ENCODE data around the gene TRMU.
"Not testable (repeated sequence)": the region's sequence is repeated elsewhere in the genome, so short reads cannot be mapped to it uniquely, and the experiment has no call there.

The TRMU gene

GRCh38 chr22:46391486-46392136 is 56.1 kb downstream of the TRMU start:
- Histone ChIP-seq H3K36me3 (ENCODE audit: control insufficient read depth, insufficient read depth, low read length) (peaks cover 9% of the 10 kb centered on the region), H3K27me3 (ENCODE audit: control insufficient read depth, insufficient read depth, low read length) (no peaks in the 10 kb centered on the region), H3K4me1 (ENCODE audit: control insufficient read depth, insufficient read depth, low read length) (no peaks in the 10 kb centered on the region), H3K4me3 (ENCODE audit: low read depth, low read length) (no peak overlapping the region), H3K9me3 (ENCODE audit: control insufficient read depth, insufficient read depth, low read length) (no peaks in the 10 kb centered on the region), H3K9ac (ENCODE audit: low read depth, low read length) (no peak overlapping the region)

GRCh38 chr22:46392137-46392844 is 56.8 kb downstream of the TRMU start:
- no peaks in the 10 kb centered on the region for H3K9me3 ChIP-seq (ENCODE audit: control insufficient read depth, insufficient read depth, low read length)
- no peak overlapping the region for H3K9ac ChIP-seq (ENCODE audit: low read depth, low read length)
- no peak overlapping the region for H3K4me3 ChIP-seq (ENCODE audit: low read depth, low read length)
- no peaks in the 10 kb centered on the region for H3K4me1 ChIP-seq (ENCODE audit: control insufficient read depth, insufficient read depth, low read length)
- H3K36me3 ChIP-seq (ENCODE audit: control insufficient read depth, insufficient read depth, low read length): peaks cover 9% of the 10 kb centered on the region
- H3K27me3 ChIP-seq (ENCODE audit: control insufficient read depth, insufficient read depth, low read length): no peaks in the 10 kb centered on the region

GRCh38 chr22:46393873-46394272 is 58.4 kb downstream of the TRMU start:
- Histone ChIP-seq H3K4me1 (ENCODE audit: control insufficient read depth, insufficient read depth, low read length) (no peaks in the 10 kb centered on the region), H3K9me3 (ENCODE audit: control insufficient read depth, insufficient read depth, low read length) (no peaks in the 10 kb centered on the region), H3K27me3 (ENCODE audit: control insufficient read depth, insufficient read depth, low read length) (no peaks in the 10 kb centered on the region), H3K9ac (ENCODE audit: low read depth, low read length) (no peak overlapping the region), H3K4me3 (ENCODE audit: low read depth, low read length) (no peak overlapping the region), H3K36me3 (ENCODE audit: control insufficient read depth, insufficient read depth, low read length) (peaks cover 13% of the 10 kb centered on the region)

GRCh38 chr22:46394622-46395021 is 59.1 kb downstream of the TRMU start:
- H3K27me3 ChIP-seq (ENCODE audit: control insufficient read depth, insufficient read depth, low read length): no peaks in the 10 kb centered on the region
- H3K4me1 ChIP-seq (ENCODE audit: control insufficient read depth, insufficient read depth, low read length): no peaks in the 10 kb centered on the region
- H3K36me3 ChIP-seq (ENCODE audit: control insufficient read depth, insufficient read depth, low read length): peaks cover 13% of the 10 kb centered on the region
- no peaks in the 10 kb centered on the region for H3K9me3 ChIP-seq (ENCODE audit: control insufficient read depth, insufficient read depth, low read length)
- no peak overlapping the region for H3K4me3 ChIP-seq (ENCODE audit: low read depth, low read length)
- no peak overlapping the region for H3K9ac ChIP-seq (ENCODE audit: low read depth, low read length)

GRCh38 chr22:46395145-46395544 is 59.6 kb downstream of the TRMU start:
- H3K27me3 ChIP-seq (ENCODE audit: control insufficient read depth, insufficient read depth, low read length): no peaks in the 10 kb centered on the region
- no peak overlapping the region for H3K9ac ChIP-seq (ENCODE audit: low read depth, low read length)
- H3K36me3 ChIP-seq (ENCODE audit: control insufficient read depth, insufficient read depth, low read length): peaks cover 11% of the 10 kb centered on the region
- H3K4me3 ChIP-seq (ENCODE audit: low read depth, low read length): no peak overlapping the region
- no peaks in the 10 kb centered on the region for H3K9me3 ChIP-seq (ENCODE audit: control insufficient read depth, insufficient read depth, low read length)
- no peaks in the 10 kb centered on the region for H3K4me1 ChIP-seq (ENCODE audit: control insufficient read depth, insufficient read depth, low read length)

GRCh38 chr22:46397049-46397448 is 61.5 kb downstream of the TRMU start:
- not testable (repeated sequence) for H3K9me3 ChIP-seq (ENCODE audit: control insufficient read depth, insufficient read depth, low read length); H3K9ac ChIP-seq (ENCODE audit: low read depth, low read length); H3K4me3 ChIP-seq (ENCODE audit: low read depth, low read length); H3K27me3 ChIP-seq (ENCODE audit: control insufficient read depth, insufficient read depth, low read length); H3K4me1 ChIP-seq (ENCODE audit: control insufficient read depth, insufficient read depth, low read length)
- peaks cover 11% of the 10 kb centered on the region for H3K36me3 ChIP-seq (ENCODE audit: control insufficient read depth, insufficient read depth, low read length)

GRCh38 chr22:46397514-46397913 is 62.0 kb downstream of the TRMU start:
- Histone ChIP-seq H3K4me3 (ENCODE audit: low read depth, low read length) (no peak overlapping the region), H3K9ac (ENCODE audit: low read depth, low read length) (no peak overlapping the region), H3K36me3 (ENCODE audit: control insufficient read depth, insufficient read depth, low read length) (peaks cover 11% of the 10 kb centered on the region), H3K9me3 (ENCODE audit: control insufficient read depth, insufficient read depth, low read length) (no peaks in the 10 kb centered on the region), H3K27me3 (ENCODE audit: control insufficient read depth, insufficient read depth, low read length) (no peaks in the 10 kb centered on the region), H3K4me1 (ENCODE audit: control insufficient read depth, insufficient read depth, low read length) (no peaks in the 10 kb centered on the region)

- Histone ChIP-seq H3K9me3 (ENCODE audit: control insufficient read depth, insufficient read depth, low read length) (no peaks in the 10 kb centered on the region), H3K4me1 (ENCODE audit: control insufficient read depth, insufficient read depth, low read length) (no peaks in the 10 kb centered on the region), H3K27me3 (ENCODE audit: control insufficient read depth, insufficient read depth, low read length) (no peaks in the 10 kb centered on the region), H3K36me3 (ENCODE audit: control insufficient read depth, insufficient read depth, low read length) (peaks cover 11% of the 10 kb centered on the region), H3K4me3 (ENCODE audit: low read depth, low read length) (no peak overlapping the region), H3K9ac (ENCODE audit: low read depth, low read length) (no peak overlapping the region)
These were observed 62.4 kb downstream of the TRMU start for GRCh38 chr22:46397951-46398350.

- no peaks in the 10 kb centered on the region for H3K9me3 ChIP-seq (ENCODE audit: control insufficient read depth, insufficient read depth, low read length)
- no peaks in the 10 kb centered on the region for H3K4me1 ChIP-seq (ENCODE audit: control insufficient read depth, insufficient read depth, low read length)
- no peak overlapping the region for H3K9ac ChIP-seq (ENCODE audit: low read depth, low read length)
- H3K4me3 ChIP-seq (ENCODE audit: low read depth, low read length): no peak overlapping the region
- H3K36me3 ChIP-seq (ENCODE audit: control insufficient read depth, insufficient read depth, low read length): peaks cover 7% of the 10 kb centered on the region
- no peaks in the 10 kb centered on the region for H3K27me3 ChIP-seq (ENCODE audit: control insufficient read depth, insufficient read depth, low read length)
These were observed 63.9 kb downstream of the TRMU start for GRCh38 chr22:46399251-46400024.

GRCh38 chr22:46401370-46401769 is 65.9 kb downstream of the TRMU start:
- Histone ChIP-seq H3K9ac (ENCODE audit: low read depth, low read length) (no peak overlapping the region), H3K27me3 (ENCODE audit: control insufficient read depth, insufficient read depth, low read length) (no peaks in the 10 kb centered on the region), H3K4me3 (ENCODE audit: low read depth, low read length) (no peak overlapping the region), H3K4me1 (ENCODE audit: control insufficient read depth, insufficient read depth, low read length) (no peaks in the 10 kb centered on the region), H3K9me3 (ENCODE audit: control insufficient read depth, insufficient read depth, low read length) (no peaks in the 10 kb centered on the region), H3K36me3 (ENCODE audit: control insufficient read depth, insufficient read depth, low read length) (peaks cover 4% of the 10 kb centered on the region)

GRCh38 chr22:46402505-46402904 is 67.0 kb downstream of the TRMU start:
- Histone ChIP-seq H3K27me3 (ENCODE audit: control insufficient read depth, insufficient read depth, low read length) (no peaks in the 10 kb centered on the region), H3K9me3 (ENCODE audit: control insufficient read depth, insufficient read depth, low read length) (no peaks in the 10 kb centered on the region), H3K36me3 (ENCODE audit: control insufficient read depth, insufficient read depth, low read length) (peaks cover 4% of the 10 kb centered on the region), H3K4me1 (ENCODE audit: control insufficient read depth, insufficient read depth, low read length) (no peaks in the 10 kb centered on the region), H3K4me3 (ENCODE audit: low read depth, low read length) (no peak overlapping the region), H3K9ac (ENCODE audit: low read depth, low read length) (no peak overlapping the region)

GRCh38 chr22:46403880-46404279 is 68.4 kb downstream of the TRMU start:
- not testable (repeated sequence) for H3K9ac ChIP-seq (ENCODE audit: low read depth, low read length); H3K9me3 ChIP-seq (ENCODE audit: control insufficient read depth, insufficient read depth, low read length); H3K27me3 ChIP-seq (ENCODE audit: control insufficient read depth, insufficient read depth, low read length); H3K4me3 ChIP-seq (ENCODE audit: low read depth, low read length); H3K36me3 ChIP-seq (ENCODE audit: control insufficient read depth, insufficient read depth, low read length); H3K4me1 ChIP-seq (ENCODE audit: control insufficient read depth, insufficient read depth, low read length)
